COR-L47 (cell line): ENCODE measurements around the gene CHRDL2.

ENCODE experiments used
- DNase-seq: peaks from one replicate; lab custom pipeline; 2025; lab: John Stamatoyannopoulos, UW

The CHRDL2 gene

GRCh38 chr11:74748211-74749126 lies 17.2 kb upstream of the CHRDL2 start, which contains the start of gene RNF169:
RNF169 (plus strand) TSS chr11:74748849; CDS start chr11:74748881, 32 bp downstream.
- DNase-seq = peak; percentile 94

- DNase-seq = no peak
These were observed 15.6 kb upstream of the CHRDL2 start for GRCh38 chr11:74746868-74747267.

- DNase-seq = no peak
These were observed 13.1 kb upstream of the CHRDL2 start for GRCh38 chr11:74744277-74744676.

GRCh38 chr11:74743640-74744039 lies 12.4 kb upstream of the CHRDL2 start:
- no peak for DNase-seq

- no peak for DNase-seq
These were observed 10.8 kb upstream of the CHRDL2 start for GRCh38 chr11:74742070-74742469.

GRCh38 chr11:74739546-74740270 lies 8.5 kb upstream of the CHRDL2 start:
- peak; percentile 35 for DNase-seq

- DNase-seq = no peak
These were observed 4.8 kb upstream of the CHRDL2 start for GRCh38 chr11:74736031-74736430.

- no peak for DNase-seq
These were observed 4.2 kb upstream of the CHRDL2 start for GRCh38 chr11:74735365-74735928.

- DNase-seq = no peak
These were observed 3.3 kb upstream of the CHRDL2 start for GRCh38 chr11:74734559-74734925.

- no peak for DNase-seq
These were observed 510 bp downstream of the CHRDL2 start for GRCh38 chr11:74730571-74731260.

- DNase-seq = no peak
These were observed 1.8 kb downstream of the CHRDL2 start for GRCh38 chr11:74729397-74729796.

GRCh38 chr11:74726547-74727182 lies 4.6 kb downstream of the CHRDL2 start:
- DNase-seq = peak; percentile 58

GRCh38 chr11:74725701-74726100 lies 5.5 kb downstream of the CHRDL2 start:
- no peak for DNase-seq

GRCh38 chr11:74723511-74723910 lies 7.7 kb downstream of the CHRDL2 start:
- DNase-seq = no peak

- no peak for DNase-seq
These were observed 9.8 kb downstream of the CHRDL2 start for GRCh38 chr11:74721479-74721835.

GRCh38 chr11:74720596-74721478 lies 10.4 kb downstream of the CHRDL2 start:
- DNase-seq = no peak

- no peak for DNase-seq
These were observed 12.2 kb downstream of the CHRDL2 start for GRCh38 chr11:74719011-74719410.

- no peak for DNase-seq
These were observed 13.8 kb downstream of the CHRDL2 start for GRCh38 chr11:74717221-74717969.

- DNase-seq = no peak
These were observed 16.3 kb downstream of the CHRDL2 start for GRCh38 chr11:74714904-74715303.

- DNase-seq = no peak
These were observed 17.5 kb downstream of the CHRDL2 start for GRCh38 chr11:74713686-74714085.
